Inflammatory macrophage treated with lipopolysaccharide for 4 hours (primary cell): ENCODE results near the gene IMPACT.
A peak's percentile ranks its signal among the peaks of the same experiment; 100 is the strongest.

Experiments used
- DNase-seq: peaks from one replicate; pipeline ENCODE4 v3.0.0-alpha.2; 2020

The IMPACT gene, protein sequence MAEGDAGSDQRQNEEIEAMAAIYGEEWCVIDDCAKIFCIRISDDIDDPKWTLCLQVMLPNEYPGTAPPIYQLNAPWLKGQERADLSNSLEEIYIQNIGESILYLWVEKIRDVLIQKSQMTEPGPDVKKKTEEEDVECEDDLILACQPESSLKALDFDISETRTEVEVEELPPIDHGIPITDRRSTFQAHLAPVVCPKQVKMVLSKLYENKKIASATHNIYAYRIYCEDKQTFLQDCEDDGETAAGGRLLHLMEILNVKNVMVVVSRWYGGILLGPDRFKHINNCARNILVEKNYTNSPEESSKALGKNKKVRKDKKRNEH

DNA sequence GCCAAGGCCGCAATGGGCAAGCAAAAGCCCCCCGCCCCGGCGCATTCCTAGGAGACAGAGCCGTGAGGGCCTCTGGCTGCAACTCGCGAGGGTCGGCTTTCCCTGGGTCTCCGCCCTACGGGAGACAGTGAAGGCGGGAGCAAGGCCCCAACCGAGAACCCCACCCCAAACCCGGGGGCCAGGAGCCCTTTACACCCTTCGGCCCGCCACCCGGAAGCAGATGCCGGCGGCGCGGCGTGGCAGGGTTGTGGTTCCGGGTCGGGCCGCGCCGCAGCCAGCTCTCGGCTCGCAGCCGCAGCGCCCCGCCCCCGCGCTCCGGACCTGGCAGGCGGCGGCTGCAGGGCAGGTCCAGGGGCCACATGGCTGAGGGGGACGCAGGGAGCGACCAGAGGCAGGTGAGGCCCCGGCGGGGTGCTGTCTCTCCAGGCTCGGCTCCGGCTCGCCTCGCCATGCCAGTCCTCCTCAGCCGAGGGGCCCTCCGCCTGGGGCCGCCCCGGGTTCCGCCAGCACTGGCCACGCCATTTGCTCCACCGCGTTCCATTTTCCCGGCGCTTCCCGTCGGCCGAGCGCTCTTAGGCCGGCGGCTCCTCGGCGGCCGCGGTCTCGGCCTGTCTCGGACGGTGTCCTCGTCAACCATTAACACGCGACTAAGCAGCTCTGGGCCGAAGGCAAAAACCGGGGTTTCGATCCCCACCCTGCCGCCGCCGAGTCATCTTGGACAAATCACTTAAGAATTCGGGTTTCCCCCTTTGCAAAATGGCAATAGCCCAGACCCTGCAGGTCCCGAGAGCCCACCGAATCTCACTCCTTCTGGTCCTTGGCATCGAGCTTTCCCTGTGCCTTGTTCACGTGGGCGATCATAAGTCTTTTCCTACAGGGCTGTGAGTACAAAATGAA, at the start of gene IMPACT:
Gene IMPACT (plus strand): TSS at position 273 of the 897 bp plus-strand sequence. CDS start 87 bp downstream, at position 360.
- peak; percentile 84 for DNase-seq

DNA sequence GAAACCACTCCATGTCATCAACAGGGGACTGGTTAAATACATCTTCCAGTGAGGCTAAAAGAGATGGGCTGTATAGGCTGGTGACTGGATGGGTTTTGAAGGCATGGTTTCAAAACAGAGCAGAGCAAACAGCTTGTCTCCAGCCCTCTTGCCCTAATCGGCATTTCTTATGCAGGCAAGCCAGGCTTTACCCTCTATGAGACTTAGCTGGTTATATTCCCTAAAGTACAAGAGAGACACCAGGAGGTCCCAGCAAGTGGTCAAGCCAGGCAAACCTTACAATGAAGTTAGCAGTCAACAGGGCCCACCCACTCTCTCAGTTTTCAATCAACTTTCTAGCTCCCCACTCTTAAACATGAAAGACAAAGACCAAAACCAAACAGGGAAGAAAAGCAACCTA, 47.9 kb upstream of the IMPACT start:
- no peak for DNase-seq

DNA sequence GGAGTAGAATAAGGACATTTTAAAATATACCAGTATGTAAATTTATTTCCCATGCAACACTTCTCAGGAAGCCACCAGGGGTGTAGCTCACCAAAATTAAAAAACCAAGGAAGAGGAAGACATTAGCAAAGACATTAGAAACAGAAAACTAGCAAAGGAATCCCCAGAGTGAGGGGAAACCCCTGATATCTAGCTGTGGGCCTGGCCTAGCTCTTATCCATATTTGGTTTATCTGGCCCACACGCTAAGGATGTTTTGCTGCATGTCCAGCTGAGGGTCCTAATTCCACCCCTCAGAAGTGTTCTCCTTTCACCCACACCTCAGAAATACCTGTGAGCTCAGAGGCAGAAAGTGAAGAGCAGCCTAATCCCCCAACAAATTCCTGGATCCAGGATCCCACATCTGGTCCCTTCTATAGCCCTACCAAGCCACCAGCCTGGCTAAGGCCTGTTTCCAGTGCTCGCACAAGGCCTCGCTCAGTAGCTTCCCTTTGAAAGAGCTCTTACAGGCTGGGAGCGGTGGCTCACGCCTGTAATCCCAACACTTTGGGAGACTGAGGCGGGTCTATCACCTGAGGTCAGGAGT, 46.2 kb upstream of the IMPACT start:
- peak; percentile 43 for DNase-seq

DNA sequence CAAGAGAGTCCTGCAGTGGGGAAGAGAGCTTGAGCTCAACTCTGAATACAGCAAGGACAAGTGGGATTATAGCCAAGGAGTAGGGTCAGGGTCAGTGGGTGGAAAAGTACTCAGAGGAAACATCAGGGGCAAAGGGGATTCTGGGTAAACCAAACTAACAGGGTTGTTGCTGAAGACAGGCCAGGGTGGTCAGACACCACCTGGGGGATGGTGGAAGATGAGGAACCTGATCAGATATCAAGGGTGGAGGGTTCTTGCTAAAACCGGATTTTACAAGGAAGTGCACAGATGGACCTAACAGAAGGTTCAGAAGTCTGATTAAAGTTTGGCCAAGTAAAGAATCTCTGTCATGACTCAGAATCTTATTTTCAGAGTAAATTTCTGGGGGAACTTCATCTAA, 45.3 kb upstream of the IMPACT start:
- no peak for DNase-seq

DNA sequence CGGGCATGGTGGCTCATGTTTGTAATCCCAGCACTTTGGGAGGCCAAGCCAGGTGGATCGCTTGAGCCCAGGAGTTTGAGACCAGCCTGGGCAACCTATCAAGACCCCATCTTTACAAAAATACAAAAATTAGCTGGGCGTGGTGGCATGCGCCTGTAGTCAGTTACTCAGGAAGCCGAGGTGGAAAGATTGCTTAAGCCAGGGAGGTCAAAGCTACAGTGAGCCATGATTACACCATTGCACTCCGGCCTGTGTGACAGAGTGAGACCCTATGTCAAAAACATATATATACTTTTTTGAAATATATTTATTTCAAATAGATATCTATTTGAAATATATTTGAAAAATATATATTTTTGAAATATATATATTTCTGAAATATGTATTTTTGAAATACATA, 39.8 kb upstream of the IMPACT start:
- DNase-seq: peak; percentile 30

DNA sequence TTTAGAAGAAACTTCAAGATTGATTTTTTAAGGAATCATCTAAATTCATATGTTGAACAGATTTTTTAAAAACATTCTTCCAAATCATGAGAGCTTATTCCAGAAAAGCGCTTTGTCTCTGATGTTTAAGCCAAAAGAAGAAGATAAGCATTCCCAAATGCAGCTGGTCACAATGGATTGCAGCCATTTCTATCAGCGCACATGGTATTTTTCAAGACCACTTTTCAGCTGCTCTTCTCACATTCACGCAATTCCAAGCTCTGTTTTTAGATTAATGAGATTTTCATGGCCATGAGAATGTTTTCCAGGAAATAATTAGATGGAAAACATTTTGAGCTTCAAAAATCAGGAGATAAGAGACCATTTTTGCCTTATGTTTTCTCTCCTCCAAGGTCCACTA, 37.5 kb upstream of the IMPACT start:
- no peak for DNase-seq

DNA sequence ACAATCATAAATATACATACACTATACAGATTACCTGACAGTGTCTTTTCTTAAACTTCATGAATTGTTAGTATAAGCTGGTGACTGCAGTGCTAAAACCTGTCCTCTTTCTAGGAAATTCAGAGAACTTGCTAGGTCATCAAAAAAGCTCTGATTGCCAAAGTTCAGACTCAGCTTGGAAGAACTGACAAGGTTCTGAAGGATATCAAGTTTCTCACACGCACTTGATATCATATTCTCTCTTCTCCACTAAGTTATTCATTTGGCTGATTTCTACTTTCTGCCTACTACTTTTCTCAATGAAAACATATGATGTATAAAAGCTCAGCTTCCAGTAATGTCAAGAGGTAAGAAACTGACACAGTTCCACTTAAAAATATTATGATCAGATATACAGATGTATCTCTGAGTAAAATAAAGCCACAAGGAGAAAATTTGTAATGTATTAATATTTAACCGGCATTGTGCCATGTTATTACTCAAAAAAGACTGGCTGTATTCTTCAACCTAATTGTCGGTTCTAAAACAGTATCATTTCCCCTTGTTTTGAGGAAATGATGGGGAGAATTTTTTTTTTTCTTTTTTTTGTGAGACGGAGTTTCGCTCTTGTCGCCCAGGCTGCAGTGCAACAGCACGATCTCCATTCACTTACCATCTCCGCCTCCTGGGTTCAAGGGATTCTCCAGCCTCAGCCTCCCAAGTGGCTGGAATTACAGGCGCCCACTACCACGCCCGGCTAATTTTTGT, 31.2 kb upstream of the IMPACT start:
- DNase-seq: peak; percentile 83

DNA sequence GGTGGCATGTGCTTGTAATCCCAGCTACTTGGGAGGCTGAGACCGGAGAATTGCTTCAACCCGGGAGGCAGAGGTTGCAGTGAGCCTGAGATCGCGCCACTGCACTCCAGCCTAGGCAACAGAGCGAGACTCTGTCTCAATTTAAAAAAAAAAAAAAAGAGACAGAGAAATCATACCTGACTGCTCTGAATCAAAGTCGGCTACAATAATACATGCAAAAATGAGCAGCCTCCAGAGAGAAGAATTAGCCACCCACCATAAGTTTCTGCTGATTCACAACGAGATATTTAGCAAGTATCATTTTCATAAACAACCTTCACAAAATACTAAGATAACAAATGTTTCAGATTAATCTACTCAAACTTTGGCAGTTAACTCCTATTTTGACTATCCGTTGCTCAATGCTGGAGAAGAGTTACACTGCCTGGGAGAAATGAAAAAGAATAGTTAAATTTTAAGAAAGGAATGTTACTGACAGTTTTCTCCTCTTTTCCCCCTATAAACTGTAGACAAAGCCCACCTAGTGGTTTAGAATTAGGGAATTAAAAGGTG, 30.3 kb upstream of the IMPACT start:
- DNase-seq: no peak

DNA sequence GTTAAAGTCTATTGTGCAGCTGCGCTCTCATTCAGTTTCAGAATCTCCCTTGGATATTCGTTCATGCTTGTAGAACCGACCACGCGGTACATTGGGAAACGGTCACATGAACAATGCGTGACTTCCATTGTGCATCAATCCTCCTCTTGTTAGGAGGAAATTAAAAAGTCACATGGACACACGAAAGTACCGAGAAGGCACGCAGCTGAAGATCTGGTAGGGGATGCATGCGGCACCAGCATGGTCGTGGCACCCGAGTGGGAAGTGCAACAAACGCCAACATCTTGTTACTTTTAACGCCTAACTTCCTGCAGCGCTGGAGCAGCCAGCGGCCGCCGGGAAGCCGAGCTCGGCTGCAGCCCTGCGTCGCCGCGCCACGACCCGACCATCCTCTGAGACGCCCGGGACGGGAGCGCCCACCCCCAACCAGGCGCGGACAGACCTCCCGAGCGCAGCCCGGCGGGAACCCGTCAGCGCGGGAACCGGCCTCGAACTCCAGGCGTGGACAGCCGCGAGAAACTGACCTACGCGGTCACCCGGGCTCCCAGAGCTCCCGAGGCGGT, 29.3 kb upstream of the IMPACT start:
- DNase-seq: peak; percentile 97

DNA sequence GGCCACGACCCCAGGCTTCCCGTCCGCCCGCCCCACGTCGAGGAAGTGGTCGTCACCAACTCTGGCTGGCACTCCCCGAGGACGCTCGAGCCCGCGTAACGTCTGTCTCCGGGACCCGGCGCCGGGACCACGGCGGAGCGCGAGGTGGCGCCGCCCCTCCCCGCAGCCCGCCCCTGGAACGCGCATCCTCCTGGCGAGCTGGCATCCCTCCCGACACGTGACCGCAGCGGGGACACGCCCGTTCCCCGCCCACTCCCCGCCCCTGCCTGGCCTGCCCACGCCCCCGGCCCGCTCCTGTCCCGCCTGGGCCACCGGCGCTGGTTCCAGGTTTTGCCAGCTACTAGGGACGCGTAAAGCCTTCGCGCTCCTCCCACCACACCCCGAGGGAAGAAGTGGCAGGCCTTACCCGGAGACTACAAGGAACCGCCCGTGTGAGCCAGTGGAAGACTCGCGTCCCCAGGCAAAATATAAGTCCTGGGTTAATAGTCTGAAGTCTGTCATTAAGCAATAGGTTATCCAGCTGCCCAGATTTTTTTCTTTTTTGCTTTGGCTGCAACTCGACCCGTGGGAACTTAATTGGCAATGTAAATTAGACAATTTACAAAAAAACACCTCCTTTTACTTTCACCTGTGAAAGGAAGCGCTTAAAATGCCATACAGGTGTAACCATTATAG, 28.6 kb upstream of the IMPACT start, which contains the start of gene OSBPL1A:
Gene OSBPL1A (minus strand): TSS at position 131 of the 675 bp plus-strand sequence. CDS start 20,291 bp downstream, outside the sequence.
- peak; percentile 90 for DNase-seq

DNA sequence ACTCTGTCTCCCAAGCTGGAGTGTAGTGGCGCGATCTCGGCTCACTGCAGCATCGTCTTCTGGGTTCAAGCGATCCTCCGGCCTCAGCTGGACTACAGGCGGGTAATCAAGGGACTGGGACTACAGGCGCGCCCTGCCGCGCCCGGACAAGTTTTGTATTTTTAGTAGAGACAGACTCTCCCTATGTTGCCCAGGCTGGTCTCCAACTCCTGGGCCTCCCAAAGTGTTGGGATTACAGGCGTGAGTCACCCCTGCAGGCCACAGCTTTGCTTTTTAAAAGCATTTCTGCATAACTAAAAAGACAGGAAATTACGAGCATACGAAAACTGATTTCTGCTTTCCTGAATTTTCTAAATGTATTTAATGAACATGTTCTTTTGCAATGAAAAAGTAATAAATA, 27.9 kb upstream of the IMPACT start:
- peak; percentile 26 for DNase-seq

DNA sequence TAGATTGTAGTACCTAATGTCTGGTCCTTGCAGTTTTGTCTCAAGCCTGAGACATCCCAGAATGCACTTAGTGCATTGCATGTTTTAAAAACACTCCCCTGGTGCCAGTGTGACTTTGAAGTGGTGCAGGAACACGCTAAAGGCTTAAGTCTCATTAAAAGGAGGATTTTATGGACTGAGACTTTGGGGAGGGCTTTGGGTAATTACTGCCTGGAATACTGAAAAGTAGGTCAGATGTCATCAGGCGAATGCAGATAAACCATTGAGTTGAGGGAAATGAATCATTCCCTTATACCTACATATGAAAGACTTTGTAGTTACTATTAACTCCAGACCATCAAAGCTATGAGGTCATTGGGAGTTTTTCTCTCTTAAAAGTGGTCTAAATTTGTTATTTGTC, 25.9 kb upstream of the IMPACT start:
- DNase-seq: no peak

DNA sequence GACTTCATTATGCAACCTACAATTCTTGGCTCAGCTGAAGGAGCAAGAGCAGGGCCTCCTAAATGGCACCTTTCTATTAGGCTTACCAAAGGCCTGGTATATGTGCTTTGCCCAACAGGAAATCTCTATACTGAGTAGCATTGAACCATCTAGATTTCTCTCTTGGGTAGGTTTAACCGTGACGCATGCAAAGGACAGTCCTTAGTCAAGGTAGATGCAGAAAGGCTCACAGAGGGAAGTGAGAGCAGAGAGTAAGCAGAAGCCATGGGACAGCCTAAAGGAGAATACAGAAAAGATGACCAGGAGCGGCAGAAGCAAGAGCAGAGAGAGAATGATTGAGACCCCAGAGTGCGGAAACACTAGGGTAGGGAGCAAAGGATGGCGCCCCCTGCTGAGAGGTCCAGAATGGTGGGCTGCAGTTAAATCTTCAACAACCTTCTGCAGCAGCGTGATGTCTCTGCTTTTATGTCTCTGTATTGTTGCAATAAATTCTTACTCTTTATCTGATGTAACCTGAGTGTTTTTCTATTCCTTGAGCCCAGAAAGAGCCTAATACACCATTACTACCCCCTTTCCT, 24.2 kb upstream of the IMPACT start:
- DNase-seq: no peak

DNA sequence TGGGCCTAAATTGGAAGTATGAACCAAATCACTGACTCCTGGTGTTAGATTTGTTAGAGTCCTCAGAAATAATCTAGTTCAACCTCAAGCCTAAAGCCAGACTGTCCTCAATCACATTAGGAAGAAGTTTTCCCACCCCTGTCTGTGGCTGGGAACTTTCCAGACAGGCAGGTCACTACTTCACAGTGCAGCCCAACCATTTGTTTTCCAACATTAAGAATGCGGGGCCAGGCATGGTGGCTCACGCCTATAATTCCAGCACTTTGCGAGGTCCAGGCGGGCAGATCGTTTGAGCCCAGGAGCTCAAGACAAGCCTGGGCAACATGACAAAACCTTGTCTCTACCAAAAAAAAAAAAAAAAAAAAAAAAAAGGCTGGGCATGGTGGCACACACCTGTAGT, 23.4 kb upstream of the IMPACT start:
- DNase-seq: no peak

DNA sequence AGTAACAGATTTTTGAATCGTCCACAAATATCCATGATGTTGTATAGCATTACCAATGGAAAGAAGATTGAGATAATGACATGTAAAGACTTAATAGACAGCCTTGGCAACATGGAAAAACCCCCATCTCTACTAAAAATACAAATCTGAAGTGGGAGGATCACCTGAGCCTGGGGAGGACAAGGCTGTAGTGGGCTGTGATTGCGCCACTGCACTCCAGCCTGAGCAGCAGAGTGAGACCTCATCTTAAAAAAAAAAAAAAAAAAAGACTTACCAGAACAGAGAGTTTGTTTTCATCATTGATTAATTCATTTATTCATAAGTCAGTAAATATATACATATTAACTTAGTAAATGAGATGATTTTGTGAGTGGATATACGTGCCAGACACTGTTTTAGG, 21.9 kb upstream of the IMPACT start:
- no peak for DNase-seq

DNA sequence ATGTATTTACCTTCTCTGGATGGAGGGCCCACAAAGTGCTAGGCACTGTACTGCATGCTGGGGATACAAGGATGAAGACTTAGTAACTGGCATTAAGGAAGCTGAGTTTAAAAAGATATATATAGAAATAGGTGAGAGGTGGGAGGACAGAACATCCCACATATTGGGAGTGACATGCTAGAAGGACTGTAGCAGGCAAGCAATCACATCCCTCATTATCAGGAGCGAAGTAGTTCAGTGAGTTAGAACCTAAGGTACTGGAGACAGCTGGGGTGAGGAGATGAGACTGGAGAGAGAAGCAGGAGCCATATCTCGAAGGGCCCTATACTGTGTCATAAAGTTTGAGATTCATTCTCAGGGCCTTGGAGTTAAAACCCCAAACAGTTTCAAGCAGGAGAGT, 18.0 kb upstream of the IMPACT start:
- DNase-seq: no peak

DNA sequence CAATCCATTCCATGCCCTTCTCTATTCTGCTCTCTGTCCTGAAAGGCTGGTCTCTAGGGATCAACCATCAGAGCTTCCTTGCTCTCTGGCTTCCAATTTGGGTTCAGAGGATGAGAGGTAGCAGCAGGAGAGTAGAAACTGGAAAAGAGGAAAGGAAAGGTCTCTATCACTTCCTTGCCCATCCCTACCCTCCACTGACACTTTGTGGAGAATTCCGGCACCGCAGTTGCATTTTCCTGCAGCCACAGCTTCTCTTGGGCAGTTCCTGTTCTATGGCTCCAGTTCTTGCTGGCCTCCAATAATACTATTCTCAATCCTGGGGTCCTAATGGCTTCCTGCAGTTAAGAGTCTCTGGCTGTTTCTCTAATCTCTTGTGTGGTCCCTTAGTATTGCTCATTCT, 13.3 kb upstream of the IMPACT start:
- DNase-seq: no peak

DNA sequence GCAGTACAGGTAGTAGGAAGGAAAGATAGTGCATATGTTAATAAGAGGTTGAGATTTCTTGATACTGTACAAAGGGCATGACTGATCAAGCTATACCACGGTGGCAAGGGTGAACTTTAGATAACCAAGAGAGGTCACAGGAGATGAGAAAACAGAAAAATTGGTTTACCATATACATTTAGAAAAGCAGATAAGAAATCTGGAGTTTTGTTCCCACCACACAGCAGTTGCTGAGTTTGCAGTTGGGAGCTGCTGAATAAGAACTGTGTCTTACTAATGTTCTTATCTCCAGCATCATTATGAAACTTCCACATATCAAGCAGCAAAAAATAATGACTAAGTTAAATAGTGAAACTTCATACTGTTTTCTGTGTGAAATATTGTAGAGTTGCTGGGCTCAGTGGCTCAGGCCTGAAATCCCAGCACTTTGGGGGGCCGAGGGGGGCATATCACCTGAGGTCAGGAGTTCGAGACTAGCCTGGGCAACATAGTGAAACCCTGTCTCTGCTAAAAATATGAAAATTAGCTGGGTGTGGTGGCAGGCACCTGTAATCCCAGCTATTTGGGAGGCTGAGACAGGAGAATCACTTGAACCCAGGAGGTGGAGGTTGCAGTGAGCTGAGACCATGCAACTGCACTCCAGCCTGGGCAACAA, 12.0 kb upstream of the IMPACT start:
- DNase-seq: no peak

DNA sequence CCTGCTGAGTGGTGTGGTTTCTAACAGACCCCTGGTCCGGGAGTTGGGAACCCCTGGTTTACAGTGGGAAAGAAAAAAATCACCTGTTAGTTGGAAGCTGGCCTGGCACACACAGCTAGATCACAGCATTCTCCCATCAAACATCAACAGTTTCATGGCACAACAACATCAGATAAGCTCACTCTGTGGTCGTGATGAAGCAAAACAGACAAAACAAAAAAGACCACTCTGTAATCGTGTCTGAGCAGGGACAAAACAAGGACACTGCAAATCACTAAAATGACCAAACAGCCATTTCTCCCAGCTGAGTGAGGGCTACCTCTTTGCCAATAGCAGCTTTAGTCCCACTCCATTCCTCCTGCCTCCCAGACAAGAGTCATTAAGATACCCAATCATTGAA, 9.0 kb upstream of the IMPACT start:
- no peak for DNase-seq

DNA sequence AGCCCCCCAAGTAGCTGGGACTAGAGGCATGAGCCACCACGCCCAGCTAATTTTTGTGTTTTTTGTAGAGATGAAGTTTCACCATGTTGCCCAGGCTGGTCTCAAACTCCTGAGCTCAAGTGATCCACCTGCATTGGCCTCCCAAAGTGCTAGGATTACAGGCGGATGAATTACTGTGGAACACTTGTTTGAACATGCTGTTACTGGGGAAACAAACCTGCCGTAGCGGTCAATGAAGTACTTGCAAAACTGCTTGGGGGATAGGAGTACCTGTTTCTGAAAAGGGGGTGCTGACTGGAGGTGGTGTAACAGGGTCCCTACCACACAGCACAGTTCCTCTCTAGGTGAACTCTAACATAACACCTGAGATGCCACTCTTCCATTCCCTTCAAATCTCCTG, 5.9 kb upstream of the IMPACT start:
- DNase-seq: no peak

DNA sequence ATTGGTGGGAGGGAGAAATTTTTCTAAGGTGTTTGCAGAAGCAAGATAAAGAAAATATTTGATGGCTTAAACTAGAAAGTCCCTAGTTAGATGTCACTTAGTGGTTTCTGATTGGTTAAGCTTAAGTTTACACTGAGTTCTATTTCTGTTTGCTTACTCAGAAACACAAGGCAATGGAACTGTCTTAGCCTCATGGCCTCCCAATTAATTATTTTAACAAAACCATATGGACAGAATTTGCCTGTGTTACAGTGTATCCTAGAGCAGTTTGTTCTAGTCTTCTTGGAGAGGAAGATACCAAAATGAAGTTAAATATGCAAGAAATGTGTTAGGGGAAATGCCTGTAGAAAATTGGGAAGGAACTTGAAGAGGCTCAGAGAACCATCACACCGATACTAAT, 4.6 kb upstream of the IMPACT start:
- no peak for DNase-seq
